Measurements from ENCODE around the gene KRT78.

KRT78 gene

GRCh38 chr12:52807544-52808470 is 41.0 kb downstream of the KRT78 start:
- no peak for TF ChIP-seq CTCF (IDR thresholded peaks at IDR 0.05; ENCODE audit: insufficient read depth, missing control alignments)
- DNase-seq (ENCODE audit: insufficient read length, low spot score): no peak
- FAIRE-seq: no peak

GRCh38 chr12:52806821-52807543 is 41.8 kb downstream of the KRT78 start:
- FAIRE-seq (no peak), DNase-seq (ENCODE audit: insufficient read length, low spot score) (no peak)

GRCh38 chr12:52806169-52806811 is 42.5 kb downstream of the KRT78 start:
- TF ChIP-seq CTCF (IDR thresholded peaks at IDR 0.05; ENCODE audit: insufficient read depth, missing control alignments): no peak
- FAIRE-seq (no peak), DNase-seq (ENCODE audit: insufficient read length, low spot score) (no peak)

More at GRCh38 chr12:52806821-52807543, 41.8 kb downstream of the KRT78 start:
- TF ChIP-seq CTCF (IDR thresholded peaks at IDR 0.05; ENCODE audit: insufficient read depth, missing control alignments): no peak

GRCh38 chr12:52805739-52806138 is 43.1 kb downstream of the KRT78 start:
- TF ChIP-seq CTCF (IDR thresholded peaks at IDR 0.05; ENCODE audit: insufficient read depth, missing control alignments): no peak
- FAIRE-seq (no peak), DNase-seq (ENCODE audit: insufficient read length, low spot score) (no peak)

- FAIRE-seq (no peak), DNase-seq (ENCODE audit: insufficient read length, low spot score) (no peak)
- TF ChIP-seq CTCF (IDR thresholded peaks at IDR 0.05; ENCODE audit: insufficient read depth, missing control alignments): no peak
Measured at GRCh38 chr12:52805000-52805399, 43.8 kb downstream of the KRT78 start.

GRCh38 chr12:52802442-52802841 is 46.4 kb downstream of the KRT78 start:
- DNase-seq (ENCODE audit: insufficient read length, low spot score): no peak
- no peak for FAIRE-seq
- no peak for TF ChIP-seq CTCF (IDR thresholded peaks at IDR 0.05; ENCODE audit: insufficient read depth, missing control alignments)

All from D721Med (cell line).